Liver (tissue), 9 donors: ENCODE results near the gene CCDC8. TPM values are rescaled to one million over a fixed set of nuclear protein-coding genes. Genes with fewer than 3 reads are reported as not detected.

Source experiments
- DNase-seq: peaks from one replicate; pipeline ENCODE4 v3.0.0-alpha.2; 2017; ENCODE audit warnings: low spot score
- H3K27ac ChIP-seq, 2 donors: one replicate each; pipeline ENCODE4 v1.7.0; 2013; ENCODE audit warnings: inconsistent platforms in 2 of 2, low read length in 2 of 2, control low read depth in 1 of 2, low read depth in 1 of 2, mild to moderate bottlenecking in 1 of 2
- H3K27me3 ChIP-seq, 4 donors: one replicate each; pipeline versions ENCODE4 v1.6.1 to v1.7.0; 2013; ENCODE audit warnings: low read length in 3 of 4, inconsistent platforms in 1 of 4, mild to moderate bottlenecking in 1 of 4, moderate library complexity in 1 of 4; ENCODE audit not compliant: control insufficient read depth in 4 of 4, insufficient read depth in 4 of 4
- H3K36me3 ChIP-seq, 4 donors: one replicate each; pipeline versions ENCODE4 v1.6.1 to v1.7.0; 2013; ENCODE audit warnings: low read length in 3 of 4, mild to moderate bottlenecking in 3 of 4, low read depth in 1 of 4, moderate library complexity in 1 of 4; ENCODE audit not compliant: control insufficient read depth in 4 of 4, insufficient read depth in 3 of 4
- H3K4me1 ChIP-seq, 4 donors: one replicate each; pipeline versions ENCODE4 v1.6.1 to v1.7.0; 2013; ENCODE audit warnings: low read length in 3 of 4, mild to moderate bottlenecking in 3 of 4, moderate library complexity in 1 of 4; ENCODE audit not compliant: control insufficient read depth in 4 of 4, insufficient read depth in 4 of 4
- H3K4me3 ChIP-seq, 3 donors: one replicate each; pipeline versions ENCODE4 v1.6.1 to v1.7.0; 2013; ENCODE audit warnings: low read length in 3 of 3, control low read depth in 1 of 3, low read depth in 1 of 3, mild to moderate bottlenecking in 1 of 3
- H3K9ac ChIP-seq, 2 donors: one replicate each; pipeline ENCODE4 v1.7.0; 2013; ENCODE audit warnings: low read length in 2 of 2, mild to moderate bottlenecking in 2 of 2, moderate library complexity in 2 of 2, control low read depth in 1 of 2, low read depth in 1 of 2
- H3K9me3 ChIP-seq, 4 donors: one replicate each; pipeline versions ENCODE4 v1.6.1 to v1.7.0; 2013; ENCODE audit warnings: low read length in 3 of 4; ENCODE audit not compliant: control insufficient read depth in 4 of 4
- EGR1 ChIP-seq, 2 donors: IDR thresholded peaks; 2 replicates each; pipeline ENCODE4 v1.6.1; 2016 to 2018; ENCODE audit warnings: antibody characterized with exemption in 2 of 2, low read depth in 2 of 2
- FOXA1 ChIP-seq: IDR thresholded peaks from 2 replicates; pipeline ENCODE4 v1.6.1; 2016; ENCODE audit warnings: antibody characterized with exemption
- FOXA2 ChIP-seq: IDR thresholded peaks from 2 replicates; pipeline ENCODE4 v1.6.1; 2016; ENCODE audit warnings: antibody characterized with exemption
- GABPA ChIP-seq, 2 donors: IDR thresholded peaks in 1 of 2; conservative IDR thresholded peaks in 1 of 2; 2 replicates each; pipeline ENCODE4 v1.6.1; 2016; ENCODE audit warnings: antibody characterized with exemption in 2 of 2, mild to moderate bottlenecking in 1 of 2, moderate library complexity in 1 of 2
- HNF4A ChIP-seq, 2 donors: conservative IDR thresholded peaks; 2 replicates each; pipeline ENCODE4 v1.6.1; 2016; ENCODE audit warnings: antibody characterized with exemption in 2 of 2, mild to moderate bottlenecking in 2 of 2
- HNF4G ChIP-seq: IDR thresholded peaks from 2 replicates; pipeline ENCODE4 v1.6.1; 2016; ENCODE audit warnings: antibody characterized with exemption
- JUND ChIP-seq, 2 donors: IDR thresholded peaks; 2 replicates each; pipeline ENCODE4 v1.6.1; 2016; ENCODE audit warnings: antibody characterized with exemption in 2 of 2
- NR2F2 ChIP-seq: IDR thresholded peaks from 2 replicates; pipeline ENCODE4 v1.6.1; 2016; ENCODE audit warnings: antibody characterized with exemption
- RAD21 ChIP-seq, 2 donors: IDR thresholded peaks; 2 replicates each; pipeline ENCODE4 v1.6.1; 2016; ENCODE audit warnings: antibody characterized with exemption in 2 of 2, mild to moderate bottlenecking in 2 of 2
- RXRA ChIP-seq, 2 donors: IDR thresholded peaks; 2 replicates each; pipeline ENCODE4 v1.6.1; 2017 to 2018; ENCODE audit warnings: antibody characterized with exemption in 2 of 2, mild to moderate bottlenecking in 1 of 2
- SP1 ChIP-seq: IDR thresholded peaks from 2 replicates; pipeline ENCODE4 v1.6.1; 2018; ENCODE audit warnings: antibody characterized with exemption, mild to moderate bottlenecking
- TAF1 ChIP-seq: conservative IDR thresholded peaks from 2 replicates; pipeline ENCODE4 v1.6.1; 2016; ENCODE audit warnings: antibody characterized with exemption, mild to moderate bottlenecking
- YY1 ChIP-seq: IDR thresholded peaks from 2 replicates; pipeline ENCODE4 v1.6.1; 2016; ENCODE audit warnings: antibody characterized with exemption, mild to moderate bottlenecking
- WGBS: extraction: QIAGEN DNeasy Blood & Tissue Kit; methylation state at CpG from one replicate; pipeline ENCODE4 v1.1.7; 2013; 5-methylcytosine and 5-hydroxymethylcytosine counted together
- polyA plus RNA-seq, 2 donors: library from polyadenylated mRNA; stranded (reverse) in 1 of 2; unstranded in 1 of 2; fragments of 200-250 nt in 1 of 2; fragments of >200 nt in 1 of 2; fragmentation: Nextera tagmentation in 1 of 2; extraction: Ambion mirVana in 1 of 2; gene quantifications; one replicate each; pipeline versions ENCODE4 v1.2.1 to v1.2.3, GENCODE V29; 2013 to 2015
- total RNA-seq, 2 donors: library from RNA; depleted of rRNA; stranded (reverse); fragments of >200 nt; gene quantifications; one replicate each; pipeline ENCODE4 v1.2.3, GENCODE V29; 2014
- TF ChIP-seq, protein P1 (sequence below): IDR thresholded peaks from 2 replicates; pipeline ENCODE4 v1.6.1; 2016; ENCODE audit warnings: antibody characterized with exemption
- TF ChIP-seq, protein P2 (sequence below): IDR thresholded peaks from 2 replicates; pipeline ENCODE4 v1.6.1; 2016; ENCODE audit warnings: antibody characterized with exemption
- TF ChIP-seq, protein P3 (sequence below): IDR thresholded peaks from 2 replicates; pipeline ENCODE4 v1.6.1; 2016; ENCODE audit warnings: antibody characterized with exemption
- TF ChIP-seq, protein P4 (sequence below): fragments of 150-350 bp; IDR thresholded peaks from 2 replicates; pipeline ENCODE4 v1.5.1; 2017; ENCODE audit warnings: improper control_type of control experiment, low read depth, low read length; ENCODE audit not compliant: missing input control
- TF ChIP-seq, protein P5 (sequence below): IDR thresholded peaks from 2 replicates; pipeline ENCODE4 v1.6.1; 2016; ENCODE audit warnings: antibody characterized with exemption, mild to moderate bottlenecking
- donor health status: healthy.
- donor health status: healthy.
- donor health status: healthy.
- donor health status: healthy.
- donor health status: healthy.

Gene CCDC8, protein sequence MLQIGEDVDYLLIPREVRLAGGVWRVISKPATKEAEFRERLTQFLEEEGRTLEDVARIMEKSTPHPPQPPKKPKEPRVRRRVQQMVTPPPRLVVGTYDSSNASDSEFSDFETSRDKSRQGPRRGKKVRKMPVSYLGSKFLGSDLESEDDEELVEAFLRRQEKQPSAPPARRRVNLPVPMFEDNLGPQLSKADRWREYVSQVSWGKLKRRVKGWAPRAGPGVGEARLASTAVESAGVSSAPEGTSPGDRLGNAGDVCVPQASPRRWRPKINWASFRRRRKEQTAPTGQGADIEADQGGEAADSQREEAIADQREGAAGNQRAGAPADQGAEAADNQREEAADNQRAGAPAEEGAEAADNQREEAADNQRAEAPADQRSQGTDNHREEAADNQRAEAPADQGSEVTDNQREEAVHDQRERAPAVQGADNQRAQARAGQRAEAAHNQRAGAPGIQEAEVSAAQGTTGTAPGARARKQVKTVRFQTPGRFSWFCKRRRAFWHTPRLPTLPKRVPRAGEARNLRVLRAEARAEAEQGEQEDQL
- total RNA-seq, result 1 to 10 TPM in 1 of 2 donors, under 1 TPM in 1; 0.75 to 5.9 TPM
- under 1 TPM; 0.18 to 0.48 TPM for polyA plus RNA-seq

DNA sequence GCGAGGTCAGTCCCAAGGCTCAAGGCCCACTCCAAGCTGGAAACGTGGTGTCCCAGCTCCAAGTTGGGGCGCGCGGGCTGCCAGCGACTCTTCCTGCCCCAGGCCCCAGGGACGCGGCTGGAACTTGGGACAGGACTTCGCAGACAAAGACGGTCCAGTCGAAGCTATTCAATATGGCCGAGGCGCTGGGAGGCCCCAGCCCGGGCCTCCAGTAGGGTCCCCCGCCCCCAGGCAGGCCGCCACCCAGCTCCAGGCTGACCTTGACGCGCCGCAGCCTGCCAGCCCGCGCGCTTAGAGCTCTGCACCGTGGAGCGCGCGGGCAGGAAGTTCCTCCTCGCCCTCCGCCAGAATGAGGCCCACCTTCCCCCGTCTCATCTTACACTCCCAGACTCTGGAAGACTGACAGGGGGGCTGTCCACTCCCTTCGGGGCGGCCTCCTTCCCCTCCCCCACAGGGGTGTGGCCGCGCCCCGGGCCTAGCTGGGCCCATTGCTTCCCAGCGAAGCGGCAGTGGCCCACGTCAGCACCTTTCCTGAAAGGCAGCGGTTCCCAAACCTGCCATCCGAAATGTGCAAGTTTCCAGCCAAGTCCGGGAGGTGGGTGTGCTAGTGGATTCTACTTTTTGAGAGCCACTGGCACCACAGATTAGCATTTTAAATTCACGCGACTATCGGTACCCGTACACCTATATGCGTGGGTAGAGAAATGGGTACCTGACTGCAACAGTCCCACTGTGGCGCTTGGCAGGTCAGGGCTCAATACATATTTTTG lies at the start of gene CCDC8:
TSS of gene CCDC8 (minus strand) at position 303 of the 770 bp plus-strand sequence. CDS start 754 bp downstream, outside the sequence.
- no peak within 1 kb of the TSS for H3K9ac ChIP-seq
- peaks cover 2 to 12% (median 3%) of the 10 kb centered on the region in 4 donors for H3K4me1 ChIP-seq
- no peaks in the 10 kb centered on the region for H3K36me3 ChIP-seq
- TF ChIP-seq, protein P1, sequence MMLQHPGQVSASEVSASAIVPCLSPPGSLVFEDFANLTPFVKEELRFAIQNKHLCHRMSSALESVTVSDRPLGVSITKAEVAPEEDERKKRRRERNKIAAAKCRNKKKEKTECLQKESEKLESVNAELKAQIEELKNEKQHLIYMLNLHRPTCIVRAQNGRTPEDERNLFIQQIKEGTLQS, result no peak
- no peak for TF ChIP-seq EGR1 (IDR thresholded peaks at IDR 0.05; ENCODE audit: low read depth in 2 of 2)
- TF ChIP-seq, protein P2, sequence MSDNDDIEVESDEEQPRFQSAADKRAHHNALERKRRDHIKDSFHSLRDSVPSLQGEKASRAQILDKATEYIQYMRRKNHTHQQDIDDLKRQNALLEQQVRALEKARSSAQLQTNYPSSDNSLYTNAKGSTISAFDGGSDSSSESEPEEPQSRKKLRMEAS, result no peak
- TF ChIP-seq HNF4G, result no peak
- no peak for TF ChIP-seq JUND (IDR thresholded peaks at IDR 0.05)
- no peak for TF ChIP-seq RAD21 (IDR thresholded peaks at IDR 0.05)
- TF ChIP-seq YY1, result no peak
- TF ChIP-seq NR2F2, result no peak
- no peak for TF ChIP-seq FOXA1
- no peak for TF ChIP-seq GABPA (IDR thresholded peaks at IDR 0.05 in 1 of 2, conservative IDR thresholded peaks at IDR 0.05 in 1 of 2)
- TF ChIP-seq TAF1, result peak; percentile 33
- TF ChIP-seq FOXA2, result no peak
- TF ChIP-seq, protein P3, sequence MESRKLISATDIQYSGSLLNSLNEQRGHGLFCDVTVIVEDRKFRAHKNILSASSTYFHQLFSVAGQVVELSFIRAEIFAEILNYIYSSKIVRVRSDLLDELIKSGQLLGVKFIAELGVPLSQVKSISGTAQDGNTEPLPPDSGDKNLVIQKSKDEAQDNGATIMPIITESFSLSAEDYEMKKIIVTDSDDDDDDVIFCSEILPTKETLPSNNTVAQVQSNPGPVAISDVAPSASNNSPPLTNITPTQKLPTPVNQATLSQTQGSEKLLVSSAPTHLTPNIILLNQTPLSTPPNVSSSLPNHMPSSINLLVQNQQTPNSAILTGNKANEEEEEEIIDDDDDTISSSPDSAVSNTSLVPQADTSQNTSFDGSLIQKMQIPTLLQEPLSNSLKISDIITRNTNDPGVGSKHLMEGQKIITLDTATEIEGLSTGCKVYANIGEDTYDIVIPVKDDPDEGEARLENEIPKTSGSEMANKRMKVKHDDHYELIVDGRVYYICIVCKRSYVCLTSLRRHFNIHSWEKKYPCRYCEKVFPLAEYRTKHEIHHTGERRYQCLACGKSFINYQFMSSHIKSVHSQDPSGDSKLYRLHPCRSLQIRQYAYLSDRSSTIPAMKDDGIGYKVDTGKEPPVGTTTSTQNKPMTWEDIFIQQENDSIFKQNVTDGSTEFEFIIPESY, result no peak
- TF ChIP-seq SP1, result peak; percentile 5
- no peak for TF ChIP-seq RXRA (IDR thresholded peaks at IDR 0.05)
- TF ChIP-seq, protein P4, sequence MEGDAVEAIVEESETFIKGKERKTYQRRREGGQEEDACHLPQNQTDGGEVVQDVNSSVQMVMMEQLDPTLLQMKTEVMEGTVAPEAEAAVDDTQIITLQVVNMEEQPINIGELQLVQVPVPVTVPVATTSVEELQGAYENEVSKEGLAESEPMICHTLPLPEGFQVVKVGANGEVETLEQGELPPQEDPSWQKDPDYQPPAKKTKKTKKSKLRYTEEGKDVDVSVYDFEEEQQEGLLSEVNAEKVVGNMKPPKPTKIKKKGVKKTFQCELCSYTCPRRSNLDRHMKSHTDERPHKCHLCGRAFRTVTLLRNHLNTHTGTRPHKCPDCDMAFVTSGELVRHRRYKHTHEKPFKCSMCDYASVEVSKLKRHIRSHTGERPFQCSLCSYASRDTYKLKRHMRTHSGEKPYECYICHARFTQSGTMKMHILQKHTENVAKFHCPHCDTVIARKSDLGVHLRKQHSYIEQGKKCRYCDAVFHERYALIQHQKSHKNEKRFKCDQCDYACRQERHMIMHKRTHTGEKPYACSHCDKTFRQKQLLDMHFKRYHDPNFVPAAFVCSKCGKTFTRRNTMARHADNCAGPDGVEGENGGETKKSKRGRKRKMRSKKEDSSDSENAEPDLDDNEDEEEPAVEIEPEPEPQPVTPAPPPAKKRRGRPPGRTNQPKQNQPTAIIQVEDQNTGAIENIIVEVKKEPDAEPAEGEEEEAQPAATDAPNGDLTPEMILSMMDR, result no peak
- TF ChIP-seq HNF4A (conservative IDR thresholded peaks at IDR 0.05), result no peak
- TF ChIP-seq, protein P5, sequence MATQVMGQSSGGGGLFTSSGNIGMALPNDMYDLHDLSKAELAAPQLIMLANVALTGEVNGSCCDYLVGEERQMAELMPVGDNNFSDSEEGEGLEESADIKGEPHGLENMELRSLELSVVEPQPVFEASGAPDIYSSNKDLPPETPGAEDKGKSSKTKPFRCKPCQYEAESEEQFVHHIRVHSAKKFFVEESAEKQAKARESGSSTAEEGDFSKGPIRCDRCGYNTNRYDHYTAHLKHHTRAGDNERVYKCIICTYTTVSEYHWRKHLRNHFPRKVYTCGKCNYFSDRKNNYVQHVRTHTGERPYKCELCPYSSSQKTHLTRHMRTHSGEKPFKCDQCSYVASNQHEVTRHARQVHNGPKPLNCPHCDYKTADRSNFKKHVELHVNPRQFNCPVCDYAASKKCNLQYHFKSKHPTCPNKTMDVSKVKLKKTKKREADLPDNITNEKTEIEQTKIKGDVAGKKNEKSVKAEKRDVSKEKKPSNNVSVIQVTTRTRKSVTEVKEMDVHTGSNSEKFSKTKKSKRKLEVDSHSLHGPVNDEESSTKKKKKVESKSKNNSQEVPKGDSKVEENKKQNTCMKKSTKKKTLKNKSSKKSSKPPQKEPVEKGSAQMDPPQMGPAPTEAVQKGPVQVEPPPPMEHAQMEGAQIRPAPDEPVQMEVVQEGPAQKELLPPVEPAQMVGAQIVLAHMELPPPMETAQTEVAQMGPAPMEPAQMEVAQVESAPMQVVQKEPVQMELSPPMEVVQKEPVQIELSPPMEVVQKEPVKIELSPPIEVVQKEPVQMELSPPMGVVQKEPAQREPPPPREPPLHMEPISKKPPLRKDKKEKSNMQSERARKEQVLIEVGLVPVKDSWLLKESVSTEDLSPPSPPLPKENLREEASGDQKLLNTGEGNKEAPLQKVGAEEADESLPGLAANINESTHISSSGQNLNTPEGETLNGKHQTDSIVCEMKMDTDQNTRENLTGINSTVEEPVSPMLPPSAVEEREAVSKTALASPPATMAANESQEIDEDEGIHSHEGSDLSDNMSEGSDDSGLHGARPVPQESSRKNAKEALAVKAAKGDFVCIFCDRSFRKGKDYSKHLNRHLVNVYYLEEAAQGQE, result no peak
- peak within 1 kb of the TSS in 1 of 2 donors; percentile 20 for H3K27ac ChIP-seq
- peaks cover 0 to 6% (median 2%) of the 10 kb centered on the region in 4 donors for H3K27me3 ChIP-seq
- DNase-seq, result peak; percentile 75
- peak within 1 kb of the TSS in 1 of 3 donors; percentile 24 for H3K4me3 ChIP-seq
- WGBS, result 19% methylated on average over 46 of the region's 46 CpGs
- no peaks in the 10 kb centered on the region for H3K9me3 ChIP-seq
